Activated T-cell treated with anti-CD3 and anti-CD28 coated beads, Interleukin-2, amount 50 U/mL, for 72 hours (primary cell): ENCODE measurements around the gene EED. TPM values are rescaled to one million over a fixed set of nuclear protein-coding genes. Genes with fewer than 3 reads are reported as not detected.
A peak's percentile ranks its signal among the peaks of the same experiment; 100 is the strongest.

ENCODE experiments used
- ATAC-seq, 2 donors: fragments of 150-1000 bp; cut with Tn5 transposase; replicated peaks in 1 of 2; 2 replicates each; pipeline ENCODE4 v1.10.0; 2021; ENCODE audit warnings: moderate library complexity in 2 of 2, mild to moderate bottlenecking in 1 of 2
- DNase-seq, 2 donors: peaks; one replicate each; pipeline ENCODE4 v3.0.0; 2021 to 2022; ENCODE audit warnings: mixed read lengths in 1 of 2
- H3K27ac Mint-ChIP-seq: one replicate; pipeline ENCODE4 v1.8.0; 2022; ENCODE audit warnings: mild to moderate bottlenecking, moderate library complexity, mixed read lengths
- H3K27me3 Mint-ChIP-seq: one replicate; pipeline ENCODE4 v1.8.0; 2022; ENCODE audit warnings: low read depth, mixed read lengths
- H3K36me3 Mint-ChIP-seq, 2 donors: one replicate each; pipeline ENCODE4 v1.8.0; 2022; ENCODE audit warnings: mixed read lengths in 2 of 2, mild to moderate bottlenecking in 1 of 2; ENCODE audit not compliant: insufficient read depth in 2 of 2
- H3K4me1 Mint-ChIP-seq: one replicate; pipeline ENCODE4 v1.8.0; 2022; ENCODE audit warnings: low read depth, mixed read lengths
- H3K4me3 Mint-ChIP-seq, 2 donors: one replicate each; pipeline ENCODE4 v1.8.0; 2022; ENCODE audit warnings: mild to moderate bottlenecking in 2 of 2, mixed read lengths in 2 of 2, moderate library complexity in 2 of 2
- H3K9me3 Mint-ChIP-seq, 2 donors: one replicate each; pipeline ENCODE4 v1.8.0; 2022; ENCODE audit warnings: mixed read lengths in 2 of 2
- total RNA-seq, 2 donors: library from RNA; stranded (reverse); gene quantifications; one replicate each; pipeline ENCODE4 v1.2.3, GENCODE V29; 2022

EED gene
- total RNA-seq, 2 donors from 2014 or later = 57.2 to 73.2 TPM

DNA sequence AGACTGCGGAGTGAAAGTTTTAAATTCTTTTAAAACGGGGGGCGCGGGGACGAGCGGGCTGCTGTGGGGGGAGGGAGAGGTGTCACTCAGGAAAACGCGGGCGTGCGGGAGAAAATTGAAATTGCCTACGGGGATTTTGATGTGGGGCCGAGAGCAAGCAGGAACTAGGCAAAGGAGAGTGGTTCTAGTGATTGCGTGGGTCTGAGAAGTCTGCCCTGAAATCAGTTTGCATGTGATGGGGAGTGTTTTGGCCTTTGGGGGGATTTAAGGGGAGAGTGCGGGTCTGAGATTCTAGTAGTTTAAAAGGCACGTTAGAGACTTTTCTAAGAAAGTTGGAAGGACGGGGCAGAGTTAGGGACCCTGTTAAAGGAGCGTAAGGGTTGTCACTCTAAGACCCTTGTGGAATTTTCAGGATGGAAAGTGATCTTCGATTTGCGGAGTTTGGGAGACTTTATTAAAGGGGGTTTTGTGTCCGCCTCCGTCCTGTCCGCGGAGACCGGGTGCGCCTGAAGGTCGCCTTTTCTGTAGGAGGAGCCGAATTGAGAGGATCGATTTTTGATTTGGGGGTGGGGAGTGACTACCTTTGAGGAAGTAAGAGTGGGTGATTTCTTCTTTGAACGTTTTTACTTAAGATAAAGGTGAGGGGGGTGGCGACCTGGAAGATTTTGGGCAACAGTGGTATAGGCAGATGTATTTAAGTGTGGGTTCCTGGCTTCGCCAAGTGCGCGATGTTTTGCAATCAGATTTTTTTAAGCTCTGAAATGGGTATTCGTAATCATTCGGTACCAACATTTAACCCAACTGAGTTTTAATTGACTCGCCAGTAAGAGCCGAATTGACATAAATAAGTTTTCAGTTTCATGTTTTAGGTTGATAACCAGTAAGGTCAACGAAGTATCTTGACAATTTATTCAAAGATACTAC, 1.1 kb downstream of the EED start:
- Mint-ChIP-seq H3K4me1 (peaks cover 53% of the 10 kb centered on the region), H3K4me3 (no peak overlapping the region), H3K36me3 (peaks cover 5 to 8% of the 10 kb centered on the region in 2 donors), H3K27ac (no peak overlapping the region), H3K9me3 (no peaks in the 10 kb centered on the region), H3K27me3 (no peaks in the 10 kb centered on the region)
- DNase-seq (peak; percentile 42 to 43), ATAC-seq (peak; percentile 4 to 8)

DNA sequence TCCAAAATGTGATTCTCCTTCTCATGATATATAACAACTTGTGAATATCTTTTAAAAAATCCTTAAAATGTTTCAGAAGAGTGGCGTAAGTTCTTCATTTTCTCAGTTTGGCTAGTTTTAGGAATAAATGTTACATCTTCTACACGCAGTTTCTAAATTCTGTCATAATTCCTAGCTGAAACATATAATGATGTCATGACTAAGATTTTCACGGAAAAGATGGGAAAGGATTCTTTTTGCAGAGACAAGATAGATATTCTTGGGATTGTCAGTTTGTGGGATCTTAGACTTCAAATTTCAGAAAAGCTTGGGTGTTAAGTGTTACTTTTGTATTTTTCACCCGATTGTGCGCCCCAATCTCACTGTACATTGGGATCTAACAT, 1.7 kb downstream of the EED start:
- peaks cover 54% of the 10 kb centered on the region for H3K4me1 Mint-ChIP-seq
- peaks cover 5 to 8% of the 10 kb centered on the region in 2 donors for H3K36me3 Mint-ChIP-seq
- no peak overlapping the region for H3K4me3 Mint-ChIP-seq
- H3K27ac Mint-ChIP-seq = no peak overlapping the region
- no peaks in the 10 kb centered on the region for H3K27me3 Mint-ChIP-seq
- H3K9me3 Mint-ChIP-seq = no peaks in the 10 kb centered on the region
- DNase-seq (no peak), ATAC-seq (no peak)

DNA sequence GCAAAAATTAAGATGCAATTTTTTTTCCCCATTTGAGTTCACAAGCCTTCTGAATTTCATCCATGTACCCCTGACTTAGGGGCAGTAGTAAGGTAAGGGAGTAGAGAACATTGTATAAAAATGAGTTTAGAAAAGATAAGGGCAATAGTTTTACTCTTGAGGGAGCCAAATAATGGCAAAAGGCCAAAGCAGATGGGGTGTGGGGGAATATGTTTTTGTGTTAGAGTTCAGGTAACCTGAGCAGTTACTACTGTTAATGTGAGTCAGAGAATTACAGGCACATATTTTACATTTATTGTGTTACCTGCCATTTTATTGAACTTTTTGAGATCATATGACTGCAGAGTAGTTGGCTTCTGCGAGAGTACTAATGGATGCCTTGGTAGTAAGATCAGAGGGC, 3.1 kb downstream of the EED start:
- H3K4me1 Mint-ChIP-seq = peaks cover 59% of the 10 kb centered on the region
- H3K27ac Mint-ChIP-seq = peak overlapping the region; percentile 95
- ATAC-seq = no peak
- H3K9me3 Mint-ChIP-seq = no peaks in the 10 kb centered on the region
- peaks cover 6 to 15% of the 10 kb centered on the region in 2 donors for H3K36me3 Mint-ChIP-seq
- H3K4me3 Mint-ChIP-seq = peak overlapping the region in 1 of 2 donors; percentile 83
- DNase-seq = no peak
- H3K27me3 Mint-ChIP-seq = no peaks in the 10 kb centered on the region

DNA sequence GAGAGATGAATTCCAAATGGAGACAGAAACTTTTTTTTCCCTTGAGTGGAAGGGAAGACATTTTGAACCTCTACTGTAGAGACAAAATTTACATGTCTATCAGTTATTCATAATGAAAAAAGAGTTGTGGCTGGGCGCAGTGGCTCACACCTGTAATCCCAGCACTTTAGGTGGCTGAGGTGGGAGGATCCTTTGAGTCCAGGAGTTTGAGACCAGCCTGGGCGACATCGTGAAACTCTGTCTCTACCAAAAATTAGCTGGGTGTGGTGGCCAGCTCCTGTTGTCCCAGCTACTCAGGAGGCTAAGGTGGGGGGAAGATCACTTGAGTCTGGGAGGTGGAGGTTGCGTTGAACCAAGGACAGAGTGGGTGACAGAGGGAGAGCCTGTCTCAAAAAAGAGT, 4.1 kb downstream of the EED start:
- H3K4me3 Mint-ChIP-seq = peak overlapping the region in 1 of 2 donors; percentile 83
- H3K27ac Mint-ChIP-seq = peak overlapping the region; percentile 95
- H3K4me1 Mint-ChIP-seq = peaks cover 67% of the 10 kb centered on the region
- peaks cover 7 to 22% of the 10 kb centered on the region in 2 donors for H3K36me3 Mint-ChIP-seq
- DNase-seq (peak; percentile 23 to 36), ATAC-seq (peak in 1 of 2 donors; percentile 14)
- no peaks in the 10 kb centered on the region for H3K9me3 Mint-ChIP-seq
- no peaks in the 10 kb centered on the region for H3K27me3 Mint-ChIP-seq

DNA sequence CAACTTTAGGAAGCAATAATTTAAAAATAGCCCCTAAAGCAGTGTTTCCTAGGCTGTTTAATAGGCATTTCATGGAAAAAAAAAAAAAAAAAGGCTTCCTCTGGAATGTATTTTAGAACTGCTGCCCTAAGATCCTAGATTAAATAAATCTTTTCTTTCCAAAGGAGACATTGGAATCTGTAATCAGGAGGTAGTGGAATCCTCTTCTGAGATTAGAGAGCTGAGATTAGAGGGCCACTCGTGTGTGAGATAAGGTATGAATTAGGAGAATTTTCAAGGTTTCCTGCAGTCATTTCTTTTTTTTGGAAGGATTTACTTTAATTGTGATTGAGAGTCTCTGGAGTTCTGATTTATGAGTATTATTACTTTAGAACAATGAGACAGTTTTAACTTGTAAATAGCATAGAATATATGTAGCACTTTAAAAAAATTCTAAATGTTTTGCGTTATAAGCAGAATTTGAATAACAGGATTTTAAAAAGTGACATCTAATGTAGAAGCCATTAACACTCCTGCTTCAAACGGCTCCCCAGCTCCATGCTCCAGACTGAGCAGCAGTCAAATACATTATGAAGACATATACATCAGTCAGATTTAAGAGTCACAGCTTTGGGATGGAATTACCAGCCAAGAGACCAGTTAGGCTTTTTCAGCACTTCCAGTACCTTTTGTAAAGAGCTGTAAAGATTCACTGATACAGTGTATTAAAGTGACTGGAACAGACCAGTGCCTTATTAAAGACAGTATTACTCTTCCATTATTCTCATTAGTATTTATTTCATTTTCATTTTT, 5.0 kb downstream of the EED start:
- peaks cover 7 to 22% of the 10 kb centered on the region in 2 donors for H3K36me3 Mint-ChIP-seq
- H3K27me3 Mint-ChIP-seq = no peaks in the 10 kb centered on the region
- DNase-seq = no peak
- H3K4me3 Mint-ChIP-seq = peak overlapping the region in 1 of 2 donors; percentile 83
- H3K4me1 Mint-ChIP-seq = peaks cover 69% of the 10 kb centered on the region
- peak overlapping the region; percentile 83 for H3K27ac Mint-ChIP-seq
- H3K9me3 Mint-ChIP-seq = no peaks in the 10 kb centered on the region
- ATAC-seq = no peak

DNA sequence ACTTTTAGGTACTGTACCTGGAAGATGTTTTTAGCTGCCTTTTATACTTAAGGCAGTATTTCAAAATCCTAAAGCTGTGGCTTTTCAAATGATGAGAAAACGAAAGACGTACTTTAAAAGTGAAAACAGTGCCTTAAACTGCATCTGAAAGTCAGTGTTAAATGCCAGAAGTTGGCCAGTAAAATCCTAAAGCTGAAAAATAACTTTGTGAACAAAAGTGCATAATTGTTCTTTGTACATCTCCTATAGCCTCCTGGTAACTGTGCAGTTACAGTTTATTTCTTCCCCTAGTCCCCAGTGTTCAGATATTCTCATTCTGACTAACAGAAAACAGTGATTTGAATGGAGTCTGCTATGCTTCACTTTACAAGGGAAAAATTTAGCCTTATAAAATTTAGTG, 6.8 kb downstream of the EED start:
- H3K27me3 Mint-ChIP-seq = no peaks in the 10 kb centered on the region
- DNase-seq = no peak
- ATAC-seq = peak; percentile 49 to 65
- peak overlapping the region; percentile 88 for H3K27ac Mint-ChIP-seq
- H3K9me3 Mint-ChIP-seq = no peaks in the 10 kb centered on the region
- peak overlapping the region; percentile 52 to 69 for H3K4me3 Mint-ChIP-seq
- peaks cover 7 to 27% of the 10 kb centered on the region in 2 donors for H3K36me3 Mint-ChIP-seq
- H3K4me1 Mint-ChIP-seq = peaks cover 85% of the 10 kb centered on the region

DNA sequence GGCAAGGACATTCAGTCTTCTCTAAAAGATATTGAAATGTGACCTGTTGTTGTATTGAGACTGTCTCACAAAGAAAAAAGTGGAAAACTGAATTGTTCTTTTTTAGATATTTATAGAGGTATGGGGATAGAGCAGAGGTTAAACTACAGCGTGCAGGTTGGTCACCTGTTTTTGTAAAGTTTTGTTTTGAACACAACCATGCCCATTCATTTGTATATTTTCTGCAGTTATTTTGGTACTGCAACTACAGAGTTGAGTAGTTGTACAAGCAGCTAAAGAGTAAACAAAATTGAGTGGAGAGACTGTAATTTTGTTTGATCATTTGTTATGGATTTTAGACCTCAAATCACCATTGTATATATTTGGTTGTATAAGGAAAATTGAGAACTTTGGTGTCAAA, 11.3 kb downstream of the EED start:
- Mint-ChIP-seq H3K9me3 (no peaks in the 10 kb centered on the region), H3K27ac (peak overlapping the region; percentile 86), H3K27me3 (no peaks in the 10 kb centered on the region), H3K4me1 (peaks cover 64% of the 10 kb centered on the region), H3K4me3 (peak overlapping the region; percentile 14 to 70), H3K36me3 (peaks cover 8 to 41% of the 10 kb centered on the region in 2 donors)
- ATAC-seq = peak; percentile 70 to 81
- DNase-seq = no peak

- H3K4me3 Mint-ChIP-seq = peak overlapping the region in 1 of 2 donors; percentile 57
- H3K4me1 Mint-ChIP-seq = peaks cover 58% of the 10 kb centered on the region
- peaks cover 8 to 41% of the 10 kb centered on the region in 2 donors for H3K36me3 Mint-ChIP-seq
- peak in 1 of 2 donors; percentile 18 for ATAC-seq
- DNase-seq = no peak
- no peaks in the 10 kb centered on the region for H3K27me3 Mint-ChIP-seq
- H3K9me3 Mint-ChIP-seq = no peaks in the 10 kb centered on the region
- H3K27ac Mint-ChIP-seq = peak overlapping the region; percentile 86
Measured at GRCh38 chr11:86256608-86257007, 12.1 kb downstream of the EED start.

- H3K27ac Mint-ChIP-seq = peak overlapping the region; percentile 86
- DNase-seq (no peak), ATAC-seq (no peak)
- no peaks in the 10 kb centered on the region for H3K9me3 Mint-ChIP-seq
- peaks cover 11 to 40% of the 10 kb centered on the region in 2 donors for H3K36me3 Mint-ChIP-seq
- no peaks in the 10 kb centered on the region for H3K27me3 Mint-ChIP-seq
- peaks cover 56% of the 10 kb centered on the region for H3K4me1 Mint-ChIP-seq
- no peak overlapping the region for H3K4me3 Mint-ChIP-seq
Measured at GRCh38 chr11:86257446-86257845, 12.9 kb downstream of the EED start.

GRCh38 chr11:86259730-86260129, 15.2 kb downstream of the EED start:
- peaks cover 13 to 44% of the 10 kb centered on the region in 2 donors for H3K36me3 Mint-ChIP-seq
- ATAC-seq (no peak), DNase-seq (no peak)
- H3K9me3 Mint-ChIP-seq = no peaks in the 10 kb centered on the region
- no peak overlapping the region for H3K4me3 Mint-ChIP-seq
- no peaks in the 10 kb centered on the region for H3K27me3 Mint-ChIP-seq
- peak overlapping the region; percentile 60 for H3K27ac Mint-ChIP-seq
- H3K4me1 Mint-ChIP-seq = peaks cover 55% of the 10 kb centered on the region

- H3K27me3 Mint-ChIP-seq = no peaks in the 10 kb centered on the region
- H3K36me3 Mint-ChIP-seq = peaks cover 13 to 46% of the 10 kb centered on the region in 2 donors
- peaks cover 51% of the 10 kb centered on the region for H3K4me1 Mint-ChIP-seq
- no peak overlapping the region for H3K4me3 Mint-ChIP-seq
- ATAC-seq (no peak), DNase-seq (no peak)
- no peak overlapping the region for H3K27ac Mint-ChIP-seq
- H3K9me3 Mint-ChIP-seq = no peaks in the 10 kb centered on the region
Measured at GRCh38 chr11:86261328-86261727, 16.8 kb downstream of the EED start.

- H3K4me3 Mint-ChIP-seq = no peak overlapping the region
- H3K27ac Mint-ChIP-seq = peak overlapping the region; percentile 65
- peaks cover 42% of the 10 kb centered on the region for H3K4me1 Mint-ChIP-seq
- no peak for ATAC-seq
- DNase-seq = no peak
- H3K36me3 Mint-ChIP-seq = peaks cover 11 to 41% of the 10 kb centered on the region in 2 donors
- no peaks in the 10 kb centered on the region for H3K27me3 Mint-ChIP-seq
- no peaks in the 10 kb centered on the region for H3K9me3 Mint-ChIP-seq
Measured at GRCh38 chr11:86262387-86262786, 17.8 kb downstream of the EED start.

DNA sequence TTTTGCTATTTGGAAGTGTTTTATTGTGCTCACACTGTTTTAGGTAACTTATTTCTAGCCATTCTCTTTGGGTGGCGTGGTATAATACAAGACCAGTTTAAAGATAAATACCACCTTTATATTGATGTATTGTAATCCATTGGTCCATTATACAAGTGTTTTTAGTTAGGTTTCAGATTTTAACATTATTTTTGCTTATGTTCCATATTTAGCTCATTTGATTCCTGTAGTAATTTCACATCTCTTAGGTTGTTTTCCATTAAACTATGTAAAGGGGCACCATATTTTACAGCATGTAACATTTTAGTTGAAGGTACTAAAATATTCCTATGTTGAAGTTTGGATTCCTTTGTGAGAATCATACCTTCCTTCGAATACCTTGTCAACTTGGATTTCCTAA, 20.1 kb downstream of the EED start:
- H3K4me3 Mint-ChIP-seq = no peak overlapping the region
- H3K36me3 Mint-ChIP-seq = peaks cover 13 to 37% of the 10 kb centered on the region in 2 donors
- ATAC-seq (no peak), DNase-seq (no peak)
- no peaks in the 10 kb centered on the region for H3K9me3 Mint-ChIP-seq
- H3K27me3 Mint-ChIP-seq = no peaks in the 10 kb centered on the region
- peaks cover 38% of the 10 kb centered on the region for H3K4me1 Mint-ChIP-seq
- H3K27ac Mint-ChIP-seq = peak overlapping the region; percentile 65
